GM12875 (cell line): ENCODE results near the gene BCAS1.

ENCODE experiments used
- H3K4me3 ChIP-seq: one replicate; pipeline ENCODE4 v1.5.1; 2011; ENCODE audit warnings: low read depth, low read length, control low read depth
- CTCF ChIP-seq: IDR thresholded peaks from 2 replicates; pipeline ENCODE4 v1.5.1; 2011; ENCODE audit warnings: low read depth, mild to moderate bottlenecking, control low read depth, inconsistent platforms, low read length, moderate library complexity, borderline replicate concordance; ENCODE audit not compliant: insufficient read depth

Gene BCAS1

DNA sequence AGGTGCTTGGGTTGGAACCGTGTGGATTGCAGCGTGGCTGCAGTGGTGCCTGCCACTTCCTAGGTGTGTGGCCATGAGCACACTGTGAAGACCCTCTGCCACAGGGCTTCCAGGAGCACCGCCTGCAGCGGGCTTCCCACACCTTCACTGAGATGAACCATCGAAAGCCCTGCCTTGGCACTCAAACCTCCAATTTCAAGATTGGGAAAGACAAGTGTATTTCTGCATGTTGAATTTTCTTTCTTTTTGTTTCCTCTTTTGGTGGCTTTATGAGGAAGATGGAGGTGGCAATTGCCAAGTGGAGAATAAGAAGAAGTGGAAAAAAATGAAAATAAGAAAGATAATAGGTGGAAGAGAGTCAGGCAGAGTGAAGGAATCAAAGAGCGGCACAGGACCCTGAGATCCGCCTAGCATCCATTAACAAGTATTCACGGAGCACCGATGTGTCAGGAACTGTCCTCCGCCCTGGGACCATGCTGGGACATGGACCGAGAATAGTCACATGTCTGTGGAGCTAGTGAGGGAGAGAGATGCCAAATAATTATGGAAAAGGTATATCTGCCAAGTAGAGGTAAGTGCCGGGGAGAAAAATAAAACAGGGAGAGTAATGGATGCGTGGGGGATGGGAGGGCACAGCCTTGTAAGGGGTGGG lies 159.9 kb downstream of the BCAS1 start:
- no peak for TF ChIP-seq CTCF

GRCh38 chr20:53907968-53908751 lies 162.2 kb downstream of the BCAS1 start:
- H3K4me3 ChIP-seq = no peak overlapping the region

More for the DNA sequence above, 159.9 kb downstream of the BCAS1 start:
- H3K4me3 ChIP-seq = no peak overlapping the region

DNA sequence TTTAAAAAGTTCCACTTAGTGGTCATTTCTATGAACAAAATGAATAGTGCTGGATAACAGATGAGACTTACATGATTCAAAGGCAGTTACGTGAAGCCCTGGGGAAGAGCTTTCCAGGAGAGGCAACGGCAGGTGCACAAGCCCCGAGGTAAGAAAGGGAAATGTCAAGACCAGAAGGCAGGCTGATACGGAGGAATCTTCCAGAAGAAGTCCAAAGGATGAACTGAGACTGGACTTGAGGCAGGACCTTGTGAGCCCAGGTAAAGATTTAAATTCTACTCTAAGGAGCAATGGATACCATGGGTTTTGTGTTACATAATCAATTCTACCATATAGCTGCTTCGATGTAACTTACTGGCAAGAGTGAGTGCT lies 164.6 kb downstream of the BCAS1 start:
- TF ChIP-seq CTCF = no peak

More at GRCh38 chr20:53907968-53908751, 162.2 kb downstream of the BCAS1 start:
- TF ChIP-seq CTCF = no peak

DNA sequence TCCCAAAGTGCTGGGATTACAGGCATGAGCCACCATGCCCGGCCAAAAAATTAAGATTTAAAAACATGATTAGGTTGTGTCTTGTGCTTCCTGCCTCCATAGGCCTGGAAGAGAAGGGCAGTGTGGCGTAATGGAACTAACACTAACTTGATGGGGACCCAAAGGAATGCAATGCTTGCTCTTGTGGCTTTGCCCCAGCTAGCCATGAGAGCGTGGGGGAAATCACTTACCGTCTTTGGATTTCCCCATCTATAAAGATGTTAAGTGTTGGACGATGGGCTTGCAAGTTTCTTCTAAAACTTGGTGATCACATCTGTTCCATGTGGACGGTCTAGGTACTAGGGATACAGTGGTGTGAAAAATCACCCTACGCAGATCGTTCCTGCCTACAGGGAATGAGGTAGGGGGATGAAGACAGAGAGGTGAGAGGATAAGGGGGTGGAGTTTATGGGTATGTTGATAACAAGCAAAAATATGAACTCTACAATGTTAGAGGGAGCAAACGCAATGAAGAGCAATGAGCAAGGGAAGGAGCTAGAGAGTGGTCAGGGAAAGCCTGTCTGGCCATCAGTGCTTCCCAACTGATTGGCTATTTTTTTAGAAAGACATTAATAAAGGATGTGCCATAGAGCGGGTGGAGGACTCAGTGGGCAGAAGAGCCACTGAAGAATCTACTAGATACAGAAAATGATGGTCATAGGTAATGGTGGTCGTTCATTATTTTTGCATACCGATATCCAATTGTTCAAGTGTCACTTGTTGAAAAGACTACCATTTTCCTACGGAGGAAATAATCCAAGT lies 165.2 kb downstream of the BCAS1 start:
- TF ChIP-seq CTCF = no peak
- H3K4me3 ChIP-seq = no peak overlapping the region

More for the DNA sequence above, 164.6 kb downstream of the BCAS1 start:
- no peak overlapping the region for H3K4me3 ChIP-seq

- TF ChIP-seq CTCF = no peak
- no peak overlapping the region for H3K4me3 ChIP-seq
Observed at GRCh38 chr20:53904261-53904660, 166.1 kb downstream of the BCAS1 start.

DNA sequence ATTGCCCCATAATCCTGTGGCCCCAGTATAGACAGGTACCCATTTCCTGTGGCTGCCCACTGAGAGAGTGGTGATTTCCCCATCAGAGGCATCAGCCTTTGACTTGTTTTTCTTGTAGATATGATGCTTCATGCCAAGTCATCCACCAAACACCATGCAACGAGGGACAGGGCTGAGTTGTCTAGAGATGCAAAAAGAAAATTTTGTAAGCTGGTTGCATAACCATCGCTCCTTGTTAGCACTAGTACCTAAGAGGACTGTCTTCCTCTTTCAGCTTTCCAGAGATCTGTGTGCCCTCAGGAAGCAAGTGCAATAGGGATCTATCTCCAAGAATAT lies 166.8 kb downstream of the BCAS1 start:
- TF ChIP-seq CTCF = no peak
- no peak overlapping the region for H3K4me3 ChIP-seq
